Ascending aorta (tissue), 2 donors: Measurements from ENCODE around the gene STARD9. TPM values are rescaled to one million over a fixed set of nuclear protein-coding genes. Genes with fewer than 3 reads are reported as not detected.

Experiments
- DNase-seq, 2 donors: peaks; one replicate each; pipeline ENCODE4 v3.0.0-alpha.2; 2019; ENCODE audit warnings: low spot score in 2 of 2
- H3K27ac ChIP-seq, 2 donors: fragments of 200-600 bp; sonication (generic); one replicate each; pipeline ENCODE4 v1.5.1; 2016 to 2017; ENCODE audit warnings: mild to moderate bottlenecking in 1 of 2
- H3K27me3 ChIP-seq: fragments of 200-600 bp; sonication (generic); one replicate; pipeline ENCODE4 v1.5.1; 2017
- H3K36me3 ChIP-seq, 2 donors: fragments of 200-600 bp; sonication (generic); one replicate each; pipeline ENCODE4 v1.5.1; 2016
- H3K4me1 ChIP-seq, 2 donors: fragments of 200-600 bp; sonication (generic); one replicate each; pipeline ENCODE4 v1.5.1; 2016 to 2017; ENCODE audit warnings: mild to moderate bottlenecking in 1 of 2
- H3K4me3 ChIP-seq, 2 donors: fragments of 200-600 bp; sonication (generic); one replicate each; pipeline ENCODE4 v1.5.1; 2016 to 2017; ENCODE audit warnings: mild to moderate bottlenecking in 1 of 2
- H3K9me3 ChIP-seq, 2 donors: fragments of 200-600 bp; sonication (generic); one replicate each; pipeline ENCODE4 v1.5.1; 2016
- CTCF ChIP-seq, 3 experiments: fragments of 200-600 bp in 2 of 3; fragments of 450-650 bp in 1 of 3; sonication (generic) in 2 of 3; IDR thresholded peaks; one replicate each; pipeline ENCODE4 v1.5.1; 2016 to 2019; ENCODE audit warnings: antibody characterized with exemption in 3 of 3, mild to moderate bottlenecking in 1 of 3, moderate library complexity in 1 of 3
- intact Hi-C: fragments of 100-400 bp; cut with DNase I; formaldehyde crosslinking; loops from one replicate; pipeline ENCODE4 v1.15.1; 2023
- total RNA-seq: library from RNA; depleted of rRNA; stranded (reverse); fragments of >200 nt; gene quantifications from one replicate; pipeline ENCODE4 v1.1.0, GENCODE V29; 2016

The STARD9 gene
- total RNA-seq, 1 donor from 2014 or later: 62.7 TPM

DNA sequence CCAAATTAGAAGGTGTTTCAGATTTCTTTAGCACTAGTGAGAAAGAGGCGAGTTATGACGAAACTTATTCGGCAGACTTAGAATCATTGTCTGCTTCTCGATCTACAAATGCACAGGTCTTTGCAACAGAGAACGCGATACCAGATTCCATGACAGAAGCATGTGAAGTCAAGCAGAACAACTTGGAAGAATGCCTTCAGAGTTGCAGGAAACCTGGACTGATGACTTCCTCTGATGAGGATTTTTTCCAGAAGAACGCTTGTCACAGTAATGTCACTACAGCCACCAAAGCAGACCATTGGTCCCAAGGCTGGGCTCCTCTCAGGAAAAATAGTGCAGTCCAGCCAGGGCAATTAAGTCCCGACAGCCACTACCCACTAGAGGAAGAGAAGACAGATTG is 110.9 kb downstream of the STARD9 start:
- no peak overlapping the region for H3K27ac ChIP-seq
- no peak for DNase-seq
- H3K4me3 ChIP-seq: no peak overlapping the region
- no peaks in the 10 kb centered on the region for H3K4me1 ChIP-seq
- TF ChIP-seq CTCF (IDR thresholded peaks at IDR 0.05): no peak
- intact Hi-C loops: no loop called here
- H3K36me3 ChIP-seq: peaks cover 72 to 97% of the 10 kb centered on the region in 2 donors
- H3K27me3 ChIP-seq: no peaks in the 10 kb centered on the region
- no peaks in the 10 kb centered on the region for H3K9me3 ChIP-seq

DNA sequence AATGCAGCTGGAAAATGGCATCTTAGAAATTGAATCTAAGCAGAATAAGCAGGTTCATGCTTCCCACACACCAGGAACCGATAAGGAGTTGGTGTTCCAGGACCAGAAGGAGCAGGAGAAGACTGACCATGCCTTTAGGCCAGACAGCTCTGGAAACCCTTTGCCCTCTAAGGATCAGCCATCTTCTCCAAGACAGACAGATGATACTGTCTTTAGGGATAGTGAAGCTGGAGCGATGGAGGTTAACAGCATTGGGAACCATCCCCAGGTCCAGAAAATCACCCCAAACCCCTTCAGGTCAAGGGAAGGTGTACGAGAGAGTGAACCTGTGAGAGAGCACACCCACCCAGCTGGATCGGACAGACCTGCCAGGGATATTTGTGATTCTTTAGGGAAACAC is 112.3 kb downstream of the STARD9 start:
- Histone ChIP-seq H3K4me1 (no peaks in the 10 kb centered on the region), H3K9me3 (no peaks in the 10 kb centered on the region), H3K27me3 (no peaks in the 10 kb centered on the region), H3K4me3 (no peak overlapping the region), H3K36me3 (peaks cover 70 to 98% of the 10 kb centered on the region in 2 donors), H3K27ac (no peak overlapping the region)
- intact Hi-C loops: no loop called here
- TF ChIP-seq CTCF (IDR thresholded peaks at IDR 0.05): no peak
- no peak for DNase-seq

GRCh38 chr15:42688301-42688700 is 112.9 kb downstream of the STARD9 start:
- Histone ChIP-seq H3K4me1 (no peaks in the 10 kb centered on the region), H3K27ac (no peak overlapping the region), H3K27me3 (no peaks in the 10 kb centered on the region), H3K36me3 (peaks cover 67 to 98% of the 10 kb centered on the region in 2 donors), H3K9me3 (no peaks in the 10 kb centered on the region), H3K4me3 (no peak overlapping the region)
- no peak for DNase-seq
- intact Hi-C loops: no loop called here
- TF ChIP-seq CTCF (IDR thresholded peaks at IDR 0.05): no peak

DNA sequence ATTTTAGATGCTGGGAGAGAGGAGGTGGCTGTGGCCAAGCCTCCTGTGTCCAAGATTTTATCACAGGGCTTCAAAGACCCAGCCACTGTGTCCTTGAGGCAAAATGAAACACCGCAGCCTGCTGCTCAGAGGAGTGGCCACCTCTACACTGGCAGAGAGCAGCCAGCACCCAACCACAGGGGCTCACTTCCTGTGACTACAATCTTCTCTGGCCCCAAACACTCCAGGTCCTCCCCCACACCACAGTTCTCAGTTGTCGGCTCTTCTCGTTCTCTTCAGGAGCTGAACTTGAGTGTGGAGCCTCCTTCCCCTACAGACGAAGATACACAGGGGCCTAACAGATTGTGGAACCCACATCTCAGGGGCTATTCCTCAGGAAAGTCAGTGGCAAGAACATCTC is 115.9 kb downstream of the STARD9 start:
- H3K27ac ChIP-seq: no peak overlapping the region
- H3K27me3 ChIP-seq: no peaks in the 10 kb centered on the region
- no peak for TF ChIP-seq CTCF (IDR thresholded peaks at IDR 0.05)
- DNase-seq: no peak
- no peaks in the 10 kb centered on the region for H3K9me3 ChIP-seq
- intact Hi-C loops: no loop called here
- H3K36me3 ChIP-seq: peaks cover 45 to 97% of the 10 kb centered on the region in 2 donors
- no peak overlapping the region for H3K4me3 ChIP-seq
- peaks cover 0 to 2% of the 10 kb centered on the region in 2 donors for H3K4me1 ChIP-seq

DNA sequence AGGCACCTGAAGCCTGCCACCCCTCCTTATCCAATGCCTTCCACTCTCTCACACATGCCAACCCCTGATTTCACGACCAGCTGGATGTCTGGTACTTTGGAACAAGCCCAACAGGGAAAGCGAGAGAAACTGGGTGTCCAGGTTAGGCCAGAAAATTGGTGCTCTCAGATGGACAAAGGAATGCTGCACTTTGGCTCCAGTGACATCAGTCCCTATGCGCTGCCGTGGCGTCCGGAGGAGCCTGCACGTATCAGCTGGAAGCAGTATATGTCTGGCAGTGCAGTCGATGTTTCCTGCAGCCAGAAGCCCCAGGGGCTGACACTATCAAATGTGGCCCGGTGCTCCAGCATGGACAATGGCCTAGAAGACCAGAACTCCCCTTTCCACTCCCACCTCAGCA is 116.4 kb downstream of the STARD9 start:
- H3K4me1 ChIP-seq: peaks cover 0 to 2% of the 10 kb centered on the region in 2 donors
- DNase-seq: no peak
- peaks cover 41 to 97% of the 10 kb centered on the region in 2 donors for H3K36me3 ChIP-seq
- no peaks in the 10 kb centered on the region for H3K9me3 ChIP-seq
- no peak overlapping the region for H3K4me3 ChIP-seq
- no peaks in the 10 kb centered on the region for H3K27me3 ChIP-seq
- intact Hi-C loops: no loop called here
- no peak overlapping the region for H3K27ac ChIP-seq
- no peak for TF ChIP-seq CTCF (IDR thresholded peaks at IDR 0.05)

GRCh38 chr15:42692536-42692935 is 117.1 kb downstream of the STARD9 start:
- no peak for TF ChIP-seq CTCF (IDR thresholded peaks at IDR 0.05)
- H3K36me3 ChIP-seq: peaks cover 37 to 92% of the 10 kb centered on the region in 2 donors

More at GRCh38 chr15:42692536-42692935, 117.1 kb downstream of the STARD9 start:
- H3K4me3 ChIP-seq: no peak overlapping the region
- no peaks in the 10 kb centered on the region for H3K9me3 ChIP-seq
- no peak for DNase-seq
- H3K4me1 ChIP-seq: peaks cover 0 to 2% of the 10 kb centered on the region in 2 donors
- H3K27ac ChIP-seq: no peak overlapping the region
- no peaks in the 10 kb centered on the region for H3K27me3 ChIP-seq
- intact Hi-C loops: no loop called here
